Hematopoietic multipotent progenitor cell treated with erythropoietin and hydrocortisone succinate and interleukin-3 and kit ligand, for 4 days (in vitro differentiated cells): ENCODE results near the gene GIGYF1.
"Not testable (repeated sequence)": the region's sequence is repeated elsewhere in the genome, so short reads cannot be mapped to it uniquely, and the experiment has no call there.

Source experiments
- DNase-seq: peaks from one replicate; pipeline ENCODE4 v3.0.0-alpha.2; 2015

The GIGYF1 gene

GRCh38 chr7:100671353-100672327 lies 22.4 kb downstream of the GIGYF1 start:
- no peak for DNase-seq

- DNase-seq, result no peak
Observed at GRCh38 chr7:100670074-100670473, 24.0 kb downstream of the GIGYF1 start.

GRCh38 chr7:100669106-100669505 lies 24.9 kb downstream of the GIGYF1 start:
- not testable (repeated sequence) for DNase-seq

- no peak for DNase-seq
Observed at GRCh38 chr7:100668069-100668449, 26.0 kb downstream of the GIGYF1 start.

GRCh38 chr7:100667331-100668068 lies 26.6 kb downstream of the GIGYF1 start:
- DNase-seq, result no peak

GRCh38 chr7:100665168-100665726 lies 28.8 kb downstream of the GIGYF1 start:
- no peak for DNase-seq

GRCh38 chr7:100662194-100662776 lies 31.8 kb downstream of the GIGYF1 start:
- not testable (repeated sequence) for DNase-seq

- DNase-seq, result peak; percentile 87
Observed at GRCh38 chr7:100655908-100656674, 38.0 kb downstream of the GIGYF1 start, which contains the start of gene ACTL6B. Gene ACTL6B (minus strand): TSS chr7:100656448. CDS start chr7:100656354, 94 bp downstream.

- DNase-seq, result no peak
Observed at GRCh38 chr7:100654908-100655831, 38.9 kb downstream of the GIGYF1 start.

GRCh38 chr7:100649826-100650565 lies 44.1 kb downstream of the GIGYF1 start:
- DNase-seq, result no peak

GRCh38 chr7:100642534-100642907 lies 51.5 kb downstream of the GIGYF1 start:
- DNase-seq, result peak; percentile 92

GRCh38 chr7:100641860-100642533 lies 52.1 kb downstream of the GIGYF1 start:
- peak; percentile 65 for DNase-seq

- peak; percentile 99 for DNase-seq
Observed at GRCh38 chr7:100641463-100641859, 52.6 kb downstream of the GIGYF1 start, which contains the start of gene TFR2. Gene TFR2 (minus strand): TSS chr7:100641552. CDS start chr7:100641509, 43 bp downstream.

GRCh38 chr7:100640517-100641440 lies 53.3 kb downstream of the GIGYF1 start:
- DNase-seq, result peak; percentile 94

- DNase-seq, result no peak
Observed at GRCh38 chr7:100639995-100640516, 54.0 kb downstream of the GIGYF1 start.

- DNase-seq, result peak; percentile 84
Observed at GRCh38 chr7:100632951-100633717, 60.9 kb downstream of the GIGYF1 start.

GRCh38 chr7:100630066-100630465 lies 64.0 kb downstream of the GIGYF1 start:
- DNase-seq, result no peak
